GM23338 (cell line): Measurements from ENCODE around the gene CYTIP. TPM values are rescaled to one million over a fixed set of nuclear protein-coding genes. Genes with fewer than 3 reads are reported as not detected.

ENCODE experiments used
- ATAC-seq: fragments of 200-7000 bp; cut with Tn5 transposase; 3 replicates; pipeline ENCODE4 v1.9.1; 2020
- DNase-seq: peaks from one replicate; pipeline ENCODE4 v3.0.0-alpha.2; 2015; ENCODE audit warnings: low spot score
- H2AFZ ChIP-seq: fragments of 200-600 bp; sonication (generic); 2 replicates; pipeline ENCODE4 v1.8.0; 2016; ENCODE audit warnings: antibody characterized with exemption, mild to moderate bottlenecking, moderate library complexity
- H3F3A ChIP-seq: fragments of 200-600 bp; sonication (generic); replicated peaks from 2 replicates; pipeline ENCODE4 v1.8.0; 2017; ENCODE audit warnings: antibody characterized with exemption, mixed run types, low read depth
- H3K27ac ChIP-seq: fragments of 200-600 bp; sonication (generic); 2 replicates; pipeline ENCODE4 v1.6.1; 2016; ENCODE audit warnings: low read depth
- H3K27me3 ChIP-seq: fragments of 200-600 bp; sonication (generic); 2 replicates; pipeline ENCODE4 v1.8.0; 2016; ENCODE audit warnings: mild to moderate bottlenecking, mixed run types, moderate library complexity; ENCODE audit not compliant: insufficient read depth
- H3K36me3 ChIP-seq: fragments of 200-600 bp; sonication (generic); 2 replicates; pipeline ENCODE4 v1.8.0; 2016; ENCODE audit warnings: mild to moderate bottlenecking; ENCODE audit not compliant: insufficient read depth
- H3K4me1 ChIP-seq: fragments of 200-600 bp; sonication (generic); 2 replicates; pipeline ENCODE4 v1.8.0; 2016; ENCODE audit warnings: mild to moderate bottlenecking, moderate library complexity; ENCODE audit not compliant: insufficient read depth
- H3K4me2 ChIP-seq: fragments of 200-600 bp; sonication (generic); 2 replicates; pipeline ENCODE4 v1.7.1; 2017; ENCODE audit warnings: mixed run types
- H3K4me3 ChIP-seq: fragments of 200-600 bp; sonication (generic); 2 replicates; pipeline ENCODE4 v1.6.1; 2016; ENCODE audit warnings: mixed run types
- H3K79me2 ChIP-seq: fragments of 200-600 bp; sonication (generic); replicated peaks from 2 replicates; pipeline ENCODE4 v1.8.0; 2017; ENCODE audit warnings: mild to moderate bottlenecking; ENCODE audit not compliant: insufficient read depth
- H3K9me2 ChIP-seq: fragments of 200-600 bp; sonication (generic); 2 replicates; pipeline ENCODE4 v1.8.0; 2017; ENCODE audit not compliant: insufficient read depth
- H4K20me1 ChIP-seq: fragments of 200-600 bp; sonication (generic); replicated peaks from 2 replicates; pipeline ENCODE4 v1.8.0; 2017; ENCODE audit warnings: mild to moderate bottlenecking; ENCODE audit not compliant: insufficient read depth
- H3K27ac Mint-ChIP-seq: 2 replicates; pipeline ENCODE4 v1.8.0; 2020; ENCODE audit warnings: inconsistent platforms, mild to moderate bottlenecking, moderate library complexity, mixed read lengths
- H3K27me3 Mint-ChIP-seq: 3 replicates; pipeline ENCODE4 v1.8.0; 2022; ENCODE audit warnings: low read depth, mild to moderate bottlenecking, moderate library complexity, mixed read lengths, inconsistent platforms; ENCODE audit not compliant: insufficient read depth, poor library complexity
- H3K36me3 Mint-ChIP-seq: 3 replicates; pipeline ENCODE4 v1.8.0; 2021; ENCODE audit warnings: low read depth, mild to moderate bottlenecking, inconsistent platforms, moderate library complexity, mixed read lengths
- H3K4me1 Mint-ChIP-seq: 3 replicates; pipeline ENCODE4 v1.8.0; 2020; ENCODE audit warnings: mild to moderate bottlenecking, inconsistent platforms, mixed read lengths
- H3K4me3 Mint-ChIP-seq: 3 replicates; pipeline ENCODE4 v1.8.0; 2021; ENCODE audit warnings: moderate library complexity, mild to moderate bottlenecking, inconsistent platforms, mixed read lengths
- H3K9me3 Mint-ChIP-seq: 3 replicates; pipeline ENCODE4 v1.8.0; 2020; ENCODE audit warnings: moderate library complexity, mild to moderate bottlenecking, inconsistent platforms, mixed read lengths
- CREB1 ChIP-seq: fragments of 250-450 bp; sonication (Bioruptor Pico); IDR thresholded peaks from 2 replicates; pipeline ENCODE4 v1.5.0; 2020; ENCODE audit warnings: low read depth, mild to moderate bottlenecking, moderate library complexity
- CTCF ChIP-seq, 2 experiments: fragments of 200-600 bp in 1 of 2; sonication (generic) in 1 of 2; conservative IDR thresholded peaks; 2 replicates each; pipeline versions ENCODE4 v1.5.1 to v1.6.1; 2016 to 2017; ENCODE audit warnings: antibody characterized with exemption in 2 of 2, low read depth in 2 of 2, mild to moderate bottlenecking in 2 of 2, moderate library complexity in 1 of 2
- ETS1 ChIP-seq: IDR thresholded peaks from 2 replicates; pipeline ENCODE4 v1.6.1; 2016; ENCODE audit warnings: antibody characterized with exemption
- EZH2 ChIP-seq: fragments of 200-600 bp; sonication (generic); IDR thresholded peaks from one replicate; pipeline ENCODE4 v1.8.0; 2017; ENCODE audit warnings: antibody characterized with exemption, mild to moderate bottlenecking, low read depth; ENCODE audit not compliant: unreplicated experiment
- EZH2phosphoT487 ChIP-seq: fragments of 200-600 bp; sonication (generic); IDR thresholded peaks from one replicate; pipeline ENCODE4 v1.8.1; 2018; ENCODE audit warnings: antibody characterized with exemption; ENCODE audit not compliant: unreplicated experiment
- JUNB ChIP-seq: IDR thresholded peaks from one replicate; pipeline ENCODE4 v1.6.1; 2016; ENCODE audit warnings: antibody characterized with exemption; ENCODE audit not compliant: unreplicated experiment
- NANOG ChIP-seq: IDR thresholded peaks from 2 replicates; pipeline ENCODE4 v1.6.1; 2016; ENCODE audit warnings: antibody characterized with exemption, borderline replicate concordance
- POLR2AphosphoS5 ChIP-seq: IDR thresholded peaks from 2 replicates; pipeline ENCODE4 v1.6.1; 2016; ENCODE audit warnings: antibody characterized with exemption, low read depth
- REST ChIP-seq: IDR thresholded peaks from one replicate; pipeline ENCODE4 v1.6.1; 2018; ENCODE audit warnings: antibody characterized with exemption; ENCODE audit not compliant: unreplicated experiment
- STAT1 ChIP-seq: IDR thresholded peaks from one replicate; pipeline ENCODE4 v1.6.1; 2016; ENCODE audit warnings: antibody characterized with exemption; ENCODE audit not compliant: unreplicated experiment
- ZNF114 ChIP-seq: fragments of 250-450 bp; sonication (Bioruptor Pico); IDR thresholded peaks from 2 replicates; pipeline ENCODE4 v1.5.0; 2020; ENCODE audit warnings: mild to moderate bottlenecking, moderate library complexity
- ZNF331 ChIP-seq: fragments of 250-450 bp; sonication (Bioruptor Pico); IDR thresholded peaks from 2 replicates; pipeline ENCODE4 v1.5.0; 2020; ENCODE audit warnings: low read depth, mild to moderate bottlenecking, moderate library complexity
- ZNF462 ChIP-seq: fragments of 250-450 bp; sonication (Bioruptor Pico); IDR thresholded peaks from 2 replicates; pipeline ENCODE4 v1.5.0; 2020; ENCODE audit warnings: mild to moderate bottlenecking, moderate library complexity
- polyA plus RNA-seq: library from polyadenylated mRNA; unstranded; fragments of >200 nt; fragmentation: Nextera tagmentation; extraction: Ambion mirVana; gene quantifications from 2 replicates; pipeline ENCODE4 v1.2.1, GENCODE V29; 2016
- total RNA-seq: library from RNA; depleted of rRNA; stranded (reverse); fragments of >200 nt; shearing (Covaris generic); gene quantifications from 2 replicates; pipeline ENCODE4 v1.2.3, GENCODE V29; 2014

The CYTIP gene
- total and polyA plus RNA-seq, 2 experiments from 2014 or later: not detected

- H3K4me1 Mint-ChIP-seq: no peaks in the 10 kb centered on the region
- Histone ChIP-seq H3K4me1 (no peaks in the 10 kb centered on the region), H3K4me2 (no peak overlapping the region), H3K27me3 (no peaks in the 10 kb centered on the region), H4K20me1 (no peaks in the 10 kb centered on the region), H3K9me2 (no peaks in the 10 kb centered on the region), H3F3A (no peaks in the 10 kb centered on the region), H3K36me3 (no peaks in the 10 kb centered on the region), H3K79me2 (no peaks in the 10 kb centered on the region), H3K4me3 (no peak overlapping the region), H3K27ac (no peak overlapping the region), H2AFZ (no peak overlapping the region)
- no peak overlapping the region for H3K27ac Mint-ChIP-seq
- no peak for DNase-seq
- peaks cover 2% of the 10 kb centered on the region for H3K27me3 Mint-ChIP-seq
- H3K9me3 Mint-ChIP-seq: no peaks in the 10 kb centered on the region
- TF ChIP-seq JUNB: no peak
- no peak for TF ChIP-seq CREB1
- no peak for TF ChIP-seq STAT1
- no peak for TF ChIP-seq EZH2
- no peak for TF ChIP-seq REST
- no peak for TF ChIP-seq ZNF114
- TF ChIP-seq EZH2phosphoT487: no peak
- TF ChIP-seq ZNF462 (CRISPR knock-in tag): no peak
- TF ChIP-seq NANOG: no peak
- no peak for TF ChIP-seq ETS1
- no peak for TF ChIP-seq ZNF331 (CRISPR knock-in tag)
- TF ChIP-seq POLR2AphosphoS5: no peak
- no peak for TF ChIP-seq CTCF (conservative IDR thresholded peaks at IDR 0.05; ENCODE audit: low read depth in 2 of 2)
- H3K36me3 Mint-ChIP-seq: no peaks in the 10 kb centered on the region
- ATAC-seq: no peak
- no peak overlapping the region for H3K4me3 Mint-ChIP-seq
Measured at GRCh38 chr2:157415591-157416101, 28.2 kb downstream of the CYTIP start.
